Lower lobe of right lung (tissue), 2 donors: ENCODE results near the gene GRID1. TPM values are rescaled to one million over a fixed set of nuclear protein-coding genes. Genes with fewer than 3 reads are reported as not detected.
"Not testable (repeated sequence)": the region's sequence is repeated elsewhere in the genome, so short reads cannot be mapped to it uniquely, and the experiment has no call there.

ENCODE experiments used
- ATAC-seq, 2 donors: fragments of 200-7000 bp; cut with Tn5 transposase; one replicate each; pipeline ENCODE4 v1.9.1; 2020 to 2022; ENCODE audit warnings: mild to moderate bottlenecking in 2 of 2, moderate library complexity in 2 of 2
- DNase-seq: peaks from one replicate; pipeline ENCODE4 v3.0.0-alpha.2; 2020
- H3K27ac ChIP-seq: fragments of 200-600 bp; one replicate; pipeline ENCODE4 v1.8.0; 2022
- H3K27me3 ChIP-seq: fragments of 200-600 bp; one replicate; pipeline ENCODE4 v1.8.0; 2022; ENCODE audit warnings: low read depth
- H3K36me3 ChIP-seq: fragments of 200-600 bp; one replicate; pipeline ENCODE4 v1.8.0; 2022; ENCODE audit warnings: mild to moderate bottlenecking
- H3K4me1 ChIP-seq: fragments of 200-600 bp; one replicate; pipeline ENCODE4 v1.8.0; 2022
- H3K4me3 ChIP-seq: fragments of 200-600 bp; one replicate; pipeline ENCODE4 v1.8.0; 2022; ENCODE audit warnings: mild to moderate bottlenecking
- H3K9me3 ChIP-seq: fragments of 200-600 bp; one replicate; pipeline ENCODE4 v1.8.0; 2022
- CTCF ChIP-seq: fragments of 200-600 bp; IDR thresholded peaks from one replicate; pipeline ENCODE4 v1.8.0; 2022; ENCODE audit warnings: antibody characterized with exemption, mild to moderate bottlenecking
- intact Hi-C: fragments of 100-400 bp; cut with DNase I; formaldehyde crosslinking; loops from one replicate; pipeline ENCODE4 v1.11.0; 2022
- total RNA-seq: library from RNA; stranded (reverse); fragmentation: NEBNext Ultra II Directional; extraction: Animal tissue kit (Norgen Biotek cat#: 25700); gene quantifications from one replicate; pipeline ENCODE4 v1.2.1, GENCODE V29; 2021
- donor health status: DM: no; HTN: yes; CAD: no; lungs with severe emphysema.

The GRID1 gene
- total RNA-seq, 1 donor from 2014 or later = 2.5 TPM

DNA sequence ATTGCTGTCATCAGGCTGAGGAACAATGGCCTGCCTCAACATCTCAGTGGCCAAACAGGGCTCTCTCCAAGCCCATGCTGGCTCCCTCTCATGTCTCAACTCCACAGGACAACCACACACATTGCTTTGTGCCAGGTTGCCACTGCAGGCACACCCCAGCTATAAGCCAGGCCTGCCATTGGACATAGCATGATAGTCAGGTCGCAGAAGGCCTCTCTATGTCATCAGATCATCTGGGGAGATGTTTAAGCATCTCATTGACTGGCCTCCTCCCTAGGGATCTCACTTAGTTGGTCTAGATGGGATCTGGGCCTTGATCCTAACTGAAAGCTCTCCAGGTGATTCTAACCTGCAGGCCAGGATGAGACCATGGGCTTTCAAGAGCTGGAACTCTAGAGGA, 257.2 kb downstream of the GRID1 start:
- Histone ChIP-seq H3K27ac (no peak overlapping the region), H3K4me3 (no peak overlapping the region), H3K4me1 (no peaks in the 10 kb centered on the region), H3K36me3 (no peaks in the 10 kb centered on the region), H3K9me3 (no peaks in the 10 kb centered on the region), H3K27me3 (no peaks in the 10 kb centered on the region)
- ATAC-seq (no peak), DNase-seq (no peak)
- intact Hi-C loops = no loop called here
- no peak for TF ChIP-seq CTCF

- H3K36me3 ChIP-seq = no peaks in the 10 kb centered on the region
- DNase-seq (no peak), ATAC-seq (no peak)
- H3K27ac ChIP-seq = no peak overlapping the region
- H3K4me1 ChIP-seq = no peaks in the 10 kb centered on the region
- intact Hi-C loops = no loop called here
- no peak for TF ChIP-seq CTCF
- no peaks in the 10 kb centered on the region for H3K27me3 ChIP-seq
- no peaks in the 10 kb centered on the region for H3K9me3 ChIP-seq
- H3K4me3 ChIP-seq = no peak overlapping the region
Measured at GRCh38 chr10:86108696-86109095, 257.9 kb downstream of the GRID1 start.

DNA sequence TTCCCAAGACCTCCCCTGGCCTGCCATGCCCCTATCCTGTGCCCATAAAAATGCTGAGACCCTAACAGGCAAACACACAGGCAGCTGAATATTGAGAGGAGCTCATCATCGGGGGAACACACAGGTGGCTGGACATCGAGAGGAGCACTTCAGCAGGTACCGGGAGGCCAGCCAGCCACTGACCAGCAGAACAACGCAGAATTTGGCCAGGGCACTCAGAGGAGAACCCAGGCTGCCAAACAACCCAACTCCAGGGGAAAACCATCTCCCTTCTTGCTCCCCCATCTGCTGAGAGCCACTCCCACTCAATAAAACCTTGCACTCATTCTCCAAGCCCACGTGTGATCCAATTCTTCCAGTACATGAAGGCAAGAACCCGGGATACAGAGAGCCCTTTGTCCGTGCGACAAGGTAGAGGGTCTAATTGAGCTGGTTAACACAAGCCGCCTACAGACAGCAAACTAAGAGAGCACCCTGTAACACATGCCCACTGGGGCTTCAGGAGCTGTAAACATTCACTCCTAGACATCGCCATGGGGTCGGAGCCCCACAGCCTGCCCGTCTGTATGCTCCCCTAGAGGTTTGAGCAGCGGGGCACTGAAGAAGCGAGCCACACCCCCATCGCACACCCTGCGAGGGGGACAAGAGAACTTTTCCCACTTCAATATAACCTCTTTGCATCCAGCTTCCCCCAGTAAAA, 258.8 kb downstream of the GRID1 start:
- H3K27me3 ChIP-seq, DNase-seq, H3K27ac ChIP-seq, H3K4me1 ChIP-seq, H3K36me3 ChIP-seq, ATAC-seq, intact Hi-C loops, H3K9me3 ChIP-seq, H3K4me3 ChIP-seq: not testable (repeated sequence)

- no peak overlapping the region for H3K27ac ChIP-seq
- H3K4me1 ChIP-seq = no peaks in the 10 kb centered on the region
- no peak overlapping the region for H3K4me3 ChIP-seq
- DNase-seq = no peak
- H3K9me3 ChIP-seq = no peaks in the 10 kb centered on the region
- ATAC-seq = no peak
- no peaks in the 10 kb centered on the region for H3K27me3 ChIP-seq
- no peak for TF ChIP-seq CTCF
- no peaks in the 10 kb centered on the region for H3K36me3 ChIP-seq
- intact Hi-C loops = no loop called here
Measured at GRCh38 chr10:86107131-86107530, 259.5 kb downstream of the GRID1 start.

DNA sequence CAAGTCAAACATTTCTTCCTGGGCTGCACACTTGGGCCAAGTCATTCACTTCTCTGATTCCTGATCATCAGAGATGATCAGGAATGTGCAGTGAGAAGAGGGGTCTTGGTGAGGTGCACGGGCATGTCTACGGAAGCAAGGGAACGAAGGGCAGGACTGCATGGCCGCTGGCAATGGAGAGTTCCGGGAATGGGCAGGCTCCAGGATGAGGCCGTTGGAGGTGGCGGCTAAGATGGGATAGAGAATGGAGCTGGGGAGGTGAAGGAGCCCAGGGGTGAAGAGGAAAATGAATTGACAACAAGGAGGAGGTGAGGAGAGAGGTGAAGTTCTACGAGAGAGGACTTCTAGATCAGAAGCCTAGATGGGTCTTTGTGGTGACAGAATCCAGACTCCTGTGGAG, 260.0 kb downstream of the GRID1 start:
- ATAC-seq (no peak), DNase-seq (no peak)
- H3K4me1 ChIP-seq = no peaks in the 10 kb centered on the region
- H3K36me3 ChIP-seq = no peaks in the 10 kb centered on the region
- intact Hi-C loops = no loop called here
- no peak overlapping the region for H3K4me3 ChIP-seq
- no peaks in the 10 kb centered on the region for H3K27me3 ChIP-seq
- H3K9me3 ChIP-seq = no peaks in the 10 kb centered on the region
- H3K27ac ChIP-seq = no peak overlapping the region
- TF ChIP-seq CTCF = no peak

- ATAC-seq = no peak
- intact Hi-C loops = no loop called here
- H3K9me3 ChIP-seq = no peaks in the 10 kb centered on the region
- H3K27ac ChIP-seq = no peak overlapping the region
- H3K27me3 ChIP-seq = no peaks in the 10 kb centered on the region
- no peaks in the 10 kb centered on the region for H3K4me1 ChIP-seq
- no peak for TF ChIP-seq CTCF
- H3K4me3 ChIP-seq = no peak overlapping the region
- H3K36me3 ChIP-seq = no peaks in the 10 kb centered on the region
- DNase-seq = no peak
Measured at GRCh38 chr10:86105640-86106039, 261.0 kb downstream of the GRID1 start.
